Common myeloid progenitor, CD34-positive (primary cell): Measurements from ENCODE around the gene STARD9. TPM values are rescaled to one million over a fixed set of nuclear protein-coding genes. Genes with fewer than 3 reads are reported as not detected.

Experiments used
- CTCF ChIA-PET: fragments of 350-600 bp; sonication (Branson Sonifier 250); formaldehyde crosslinking; loops from one replicate; lab custom pipeline; 2021; ENCODE audit warnings: antibody characterized with exemption; lab: Charles Lee
- POLR2A ChIA-PET: fragments of 350-600 bp; sonication (Branson Sonifier 250); formaldehyde crosslinking; loops from one replicate; lab custom pipeline; 2021; ENCODE audit warnings: antibody characterized with exemption; lab: Charles Lee
- DNase-seq, 3 donors: peaks; one replicate each; pipeline versions ENCODE4 v3.0.0 to v3.0.0-alpha.2; 2013
- H3K27ac ChIP-seq, 2 experiments: 1 replicate in 1 of 2; 2 replicates in 1 of 2; pipeline ENCODE4 v1.7.0; 2013; ENCODE audit warnings: inconsistent platforms in 2 of 2, low read length in 2 of 2, mild to moderate bottlenecking in 2 of 2, low read depth in 1 of 2, moderate library complexity in 1 of 2; ENCODE audit not compliant: severe bottlenecking in 2 of 2, insufficient read depth in 1 of 2, poor library complexity in 1 of 2
- H3K27me3 ChIP-seq, 5 experiments: replicated peaks in 2 of 5; 1 replicate in 3 of 5; 2 replicates in 2 of 5; pipeline versions ENCODE4 v1.6.1 to v1.7.0; 2013; ENCODE audit warnings: low read length in 4 of 5, mild to moderate bottlenecking in 2 of 5, moderate library complexity in 2 of 5, inconsistent platforms in 1 of 5; ENCODE audit not compliant: insufficient read depth in 5 of 5, control insufficient read depth in 4 of 5
- H3K36me3 ChIP-seq, 4 experiments: 1 replicate in 2 of 4; 2 replicates in 2 of 4; pipeline versions ENCODE4 v1.6.1 to v1.7.0; 2013; ENCODE audit warnings: low read length in 3 of 4, control low read depth in 1 of 4, mild to moderate bottlenecking in 1 of 4; ENCODE audit not compliant: control insufficient read depth in 4 of 4, insufficient read depth in 4 of 4
- H3K4me1 ChIP-seq, 4 experiments: 1 replicate in 3 of 4; 2 replicates in 1 of 4; pipeline versions ENCODE4 v1.6.1 to v1.7.1; 2013; ENCODE audit warnings: low read length in 3 of 4, mild to moderate bottlenecking in 3 of 4, control low read depth in 1 of 4, inconsistent platforms in 1 of 4, moderate library complexity in 1 of 4; ENCODE audit not compliant: control insufficient read depth in 4 of 4, insufficient read depth in 4 of 4; ENCODE audit errors: control extremely low read depth in 1 of 4
- H3K4me3 ChIP-seq, 7 experiments: 1 replicate in 4 of 7; 2 replicates in 3 of 7; pipeline versions ENCODE4 v1.5.1 to v1.7.0; 2013; ENCODE audit warnings: mild to moderate bottlenecking in 7 of 7, low read length in 6 of 7, moderate library complexity in 6 of 7, inconsistent platforms in 2 of 7, low read depth in 2 of 7, control low read depth in 1 of 7; ENCODE audit not compliant: insufficient read depth in 4 of 7, control insufficient read depth in 1 of 7; ENCODE audit errors: extremely low read depth in 1 of 7
- H3K9me3 ChIP-seq, 5 experiments: 1 replicate in 4 of 5; 2 replicates in 1 of 5; pipeline versions ENCODE4 v1.6.1 to v1.7.1; 2013; ENCODE audit warnings: low read length in 4 of 5, mild to moderate bottlenecking in 2 of 5, inconsistent platforms in 1 of 5, low read depth in 1 of 5, moderate library complexity in 1 of 5; ENCODE audit not compliant: control insufficient read depth in 4 of 5, insufficient read depth in 2 of 5; ENCODE audit errors: control extremely low read depth in 1 of 5
- WGBS: methylation state at CpG from one replicate; pipeline ENCODE4 v1.1.5; 2013; ENCODE audit not compliant: insufficient coverage; 5-methylcytosine and 5-hydroxymethylcytosine counted together
- polyA plus RNA-seq: library from polyadenylated mRNA; unstranded; fragments of 120-200 nt; gene quantifications from one replicate; pipeline ENCODE4 v1.2.1, GENCODE V29; 2013

Gene STARD9
- 31.0 TPM for polyA plus RNA-seq

- ChIA-PET CTCF (interaction anchor here (0.8 to 3.4 kb wide), 7 partner anchors 9 to 33 kb away, joined by 3 to 14 read pairs (median 5); no protein-coding TSS in a partner anchor), POLR2A (interaction anchor here (0.5 to 2.7 kb wide), 6 partner anchors 9 to 32 kb away, joined by 3 to 12 read pairs (median 6); partner anchors contain the start of genes HAUS2 and LRRC57)
- no peaks in the 10 kb centered on the region for H3K27me3 ChIP-seq
- H3K27ac ChIP-seq: peak within 1 kb of the TSS in 1 of 2 experiments; percentile 64
- H3K4me1 ChIP-seq: peaks cover 10 to 51% (median 38%) of the 10 kb centered on the region in 4 experiments
- peak within 1 kb of the TSS; percentile 67 to 91 (median 83) for H3K4me3 ChIP-seq
- H3K9me3 ChIP-seq: no peaks in the 10 kb centered on the region
- DNase-seq: peak; percentile 96 to 99 (median 98)
- no peaks in the 10 kb centered on the region for H3K36me3 ChIP-seq
- WGBS: 0% methylated on average over 79 of the region's 95 CpGs
Measured at GRCh38 chr15:42575188-42576039, at the start of gene STARD9. STARD9 (plus strand) TSS chr15:42575606; CDS start chr15:42575716, 110 bp downstream.

DNA sequence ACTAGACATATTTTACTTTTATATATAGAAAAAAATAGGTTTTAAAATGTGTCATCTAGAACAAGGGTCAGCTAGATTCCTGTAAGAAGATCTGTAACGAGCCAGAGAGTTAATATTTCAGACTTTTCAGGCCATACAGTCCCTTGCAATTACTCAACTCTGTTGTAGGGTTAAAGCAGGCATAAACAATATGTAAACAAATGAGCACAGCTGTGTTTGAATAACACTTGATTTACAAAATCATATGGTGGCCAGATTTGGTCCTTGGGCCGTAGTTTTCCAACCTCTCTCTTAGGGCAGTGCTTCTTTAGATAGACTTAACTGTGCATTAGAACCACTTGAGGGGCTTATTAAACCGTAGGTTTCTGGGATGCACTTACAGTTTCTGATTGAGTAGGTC, 46.4 kb upstream of the STARD9 start:
- H3K27ac ChIP-seq: no peak overlapping the region
- no peaks in the 10 kb centered on the region for H3K27me3 ChIP-seq
- WGBS: 97% methylated on average over 3 of the region's 3 CpGs
- no peaks in the 10 kb centered on the region for H3K9me3 ChIP-seq
- peaks cover 5 to 50% (median 35%) of the 10 kb centered on the region in 4 experiments for H3K36me3 ChIP-seq
- no peaks in the 10 kb centered on the region for H3K4me1 ChIP-seq
- ChIA-PET POLR2A (no interaction called here), CTCF (interaction anchor here (1.0 to 1.1 kb wide), 3 partner anchors 18 to 120 kb away, joined by 3 to 4 read pairs (median 3); no protein-coding TSS in a partner anchor)
- DNase-seq: no peak
- H3K4me3 ChIP-seq: no peak overlapping the region

- Histone ChIP-seq H3K36me3 (peaks cover 11 to 61% (median 33%) of the 10 kb centered on the region in 4 experiments), H3K4me1 (no peaks in the 10 kb centered on the region), H3K27me3 (no peaks in the 10 kb centered on the region), H3K9me3 (no peaks in the 10 kb centered on the region), H3K4me3 (no peak overlapping the region), H3K27ac (no peak overlapping the region)
- ChIA-PET POLR2A (no interaction called here), CTCF (interaction anchor here (1.1 to 3.2 kb wide), 2 partner anchors 12 to 15 kb away, joined by 3 to 10 read pairs; no protein-coding TSS in a partner anchor)
- DNase-seq: no peak
- WGBS: no CpG with 5 or more reads among the region's 1 CpG
Measured at GRCh38 chr15:42533246-42533645, 42.2 kb upstream of the STARD9 start.

- no peaks in the 10 kb centered on the region for H3K27me3 ChIP-seq
- 83% methylated on average over 1 of the region's 4 CpGs for WGBS
- no peaks in the 10 kb centered on the region for H3K9me3 ChIP-seq
- peak in 2 of 3 donors; percentile 58 to 69 for DNase-seq
- H3K4me1 ChIP-seq: peaks cover 15 to 40% (median 26%) of the 10 kb centered on the region in 4 experiments
- ChIA-PET CTCF (interaction anchor here (0.7 to 2.4 kb wide), 6 partner anchors 11 to 106 kb away, joined by 3 to 10 read pairs (median 4); no protein-coding TSS in a partner anchor), POLR2A (interaction anchor here (0.5 to 1.1 kb wide), 2 partner anchors 12 to 173 kb away, joined by 3 to 4 read pairs; no protein-coding TSS in a partner anchor)
- peaks cover 6 to 27% (median 19%) of the 10 kb centered on the region in 4 experiments for H3K36me3 ChIP-seq
- peak overlapping the region in 1 of 2 experiments; percentile 15 for H3K27ac ChIP-seq
- H3K4me3 ChIP-seq: no peak overlapping the region
Measured at GRCh38 chr15:42544853-42545629, 30.4 kb upstream of the STARD9 start.

DNA sequence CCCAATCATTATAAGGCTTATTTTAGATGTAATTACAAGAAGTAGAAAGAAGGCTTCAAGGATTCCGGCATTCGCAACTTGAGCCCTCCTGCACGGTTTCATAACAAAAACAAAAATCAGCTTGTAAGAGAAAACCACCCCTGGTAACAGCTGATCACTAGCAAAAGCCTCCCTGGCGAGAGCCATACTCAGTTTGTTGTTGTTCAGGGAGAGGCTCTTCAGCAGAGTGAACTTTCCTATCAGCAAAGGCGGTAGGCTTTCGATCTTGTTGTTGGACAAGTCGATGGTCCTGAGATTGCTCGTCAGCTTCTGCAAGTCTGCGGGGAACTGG, 27.5 kb upstream of the STARD9 start:
- Histone ChIP-seq H3K27me3 (no peaks in the 10 kb centered on the region), H3K27ac (peak overlapping the region; percentile 91 to 95), H3K36me3 (peaks cover 6 to 17% (median 15%) of the 10 kb centered on the region in 4 experiments), H3K4me1 (peaks cover 15 to 51% (median 31%) of the 10 kb centered on the region in 4 experiments), H3K9me3 (no peaks in the 10 kb centered on the region), H3K4me3 (peak overlapping the region; percentile 85 to 99 (median 98))
- ChIA-PET POLR2A (interaction anchor here (0.8 to 2.5 kb wide), 3 partner anchors 11 to 60 kb away, joined by 3 to 12 read pairs (median 4); partner anchors contain the start of gene STARD9), CTCF (interaction anchor here (0.7 to 2.2 kb wide), 12 partner anchors 9 to 102 kb away, joined by 3 to 6 read pairs (median 4); partner anchors contain the start of gene ZNF106)
- 0% methylated on average over 5 of the region's 9 CpGs for WGBS
- DNase-seq: peak in 1 of 3 donors; percentile 18

DNA sequence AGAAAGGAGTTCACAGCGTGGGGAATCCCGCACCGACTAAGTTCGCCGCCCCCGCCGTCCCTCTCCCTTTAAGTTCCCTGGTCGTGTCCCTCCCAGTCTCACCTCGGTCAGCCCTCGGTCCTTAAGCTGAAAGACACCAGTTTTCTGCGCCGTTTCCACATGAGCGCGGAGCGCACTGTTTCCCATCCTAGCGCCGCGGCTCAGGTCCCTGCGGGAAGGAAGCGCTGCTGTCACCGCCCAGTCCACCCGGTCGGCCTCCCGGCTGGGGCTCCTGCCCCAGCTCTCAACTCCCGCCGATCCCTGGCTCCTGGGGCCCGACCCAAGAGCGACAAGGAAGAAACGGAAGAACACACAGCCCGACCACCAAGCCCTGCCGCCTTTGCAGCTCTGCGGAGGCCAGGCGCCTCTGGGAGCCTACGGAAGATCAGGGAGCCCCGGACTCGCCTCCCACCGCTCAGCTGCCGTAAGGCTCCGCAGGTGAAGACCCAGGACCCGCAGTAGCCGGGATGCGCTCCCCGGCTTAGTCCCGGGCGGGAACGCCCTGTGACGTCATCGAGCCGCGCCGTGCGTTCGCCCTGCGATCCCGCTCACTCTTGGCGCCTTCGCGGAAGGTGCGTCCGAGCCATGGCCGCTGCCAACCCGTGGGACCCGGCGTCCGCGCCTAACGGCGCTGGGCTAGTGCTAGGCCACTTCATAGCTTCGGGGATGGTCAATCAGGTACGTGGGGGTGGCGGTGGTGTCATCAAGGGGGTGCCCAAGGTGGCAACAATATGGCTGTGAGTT, 27.0 kb upstream of the STARD9 start, which contains the start of the genes HAUS2 and LRRC57:
HAUS2 (plus strand) TSS at position 590 of the 783 bp plus-strand sequence; CDS start at position 625, 35 bp downstream.
LRRC57 (minus strand) TSS at position 545 of the 783 bp plus-strand sequence; CDS start at position 186, 359 bp downstream.
- ChIA-PET CTCF (interaction anchor here (0.7 to 2.0 kb wide), 9 partner anchors 15 to 101 kb away, joined by 3 to 6 read pairs (median 3); partner anchors contain the start of gene ZNF106), POLR2A (interaction anchor here (0.8 to 2.5 kb wide), 5 partner anchors 11 to 60 kb away, joined by 3 to 12 read pairs (median 4); partner anchors contain the start of gene STARD9)
- H3K4me1 ChIP-seq: peaks cover 15 to 51% (median 32%) of the 10 kb centered on the region in 4 experiments
- H3K4me3 ChIP-seq: peak within 1 kb of the TSS; percentile 85 to 99 (median 98)
- peak within 1 kb of the TSS; percentile 91 to 95 for H3K27ac ChIP-seq
- H3K9me3 ChIP-seq: no peaks in the 10 kb centered on the region
- DNase-seq: peak; percentile 86 to 88 (median 88)
- peaks cover 7 to 15% (median 13%) of the 10 kb centered on the region in 4 experiments for H3K36me3 ChIP-seq
- WGBS: under 1% methylated on average over 61 of the region's 71 CpGs
- H3K27me3 ChIP-seq: no peaks in the 10 kb centered on the region
